ENCODE data around the gene CFAP43. TPM values are rescaled to one million over a fixed set of nuclear protein-coding genes. Genes with fewer than 3 reads are reported as not detected.
A peak's percentile ranks its signal among the peaks of the same experiment; 100 is the strongest.

The CFAP43 gene
- total RNA-seq, 1 donor from 2014 or later: not detected

DNA sequence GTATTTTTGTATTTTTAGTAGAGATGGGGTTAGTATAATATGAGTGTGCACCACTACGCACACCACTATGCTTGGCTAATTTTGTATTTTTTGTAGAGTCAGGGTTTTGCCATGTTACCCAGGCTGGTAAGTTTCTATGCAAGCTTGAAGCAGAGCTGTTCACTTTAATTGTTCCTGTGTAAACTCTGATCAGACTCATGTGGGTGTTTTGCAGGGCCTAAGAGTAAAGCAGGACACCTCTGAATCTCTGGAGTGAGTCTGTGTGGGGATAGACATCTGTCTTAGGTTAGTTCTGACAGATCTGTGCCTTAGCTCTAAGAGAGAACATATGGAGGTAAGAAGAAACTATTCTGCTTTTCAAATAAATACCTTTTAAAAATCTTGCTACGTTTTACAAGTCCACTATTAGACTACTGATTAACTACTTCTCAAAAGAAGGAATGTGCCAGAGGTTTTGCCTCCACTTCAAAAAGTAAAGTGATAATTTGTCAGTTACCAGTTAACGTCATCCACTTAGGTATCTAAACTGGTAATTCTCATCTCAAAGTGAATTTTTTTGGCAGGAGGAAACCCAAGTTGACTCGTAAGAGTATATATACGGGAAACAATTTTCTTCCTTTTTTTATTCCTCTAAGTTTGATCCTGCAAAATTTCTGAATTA lies 147.6 kb downstream of the CFAP43 start:
- peaks cover 4% of the 10 kb centered on the region for H3K27me3 Mint-ChIP-seq (ENCODE audit: unreplicated experiment)
- no peak overlapping the region for H3K4me3 Mint-ChIP-seq (ENCODE audit: unreplicated experiment)
- no peak for DNase-seq (ENCODE audit: extremely low spot score, unreplicated experiment)
- H3K27ac Mint-ChIP-seq (ENCODE audit: unreplicated experiment): no peak overlapping the region
- TF ChIP-seq, protein P1, sequence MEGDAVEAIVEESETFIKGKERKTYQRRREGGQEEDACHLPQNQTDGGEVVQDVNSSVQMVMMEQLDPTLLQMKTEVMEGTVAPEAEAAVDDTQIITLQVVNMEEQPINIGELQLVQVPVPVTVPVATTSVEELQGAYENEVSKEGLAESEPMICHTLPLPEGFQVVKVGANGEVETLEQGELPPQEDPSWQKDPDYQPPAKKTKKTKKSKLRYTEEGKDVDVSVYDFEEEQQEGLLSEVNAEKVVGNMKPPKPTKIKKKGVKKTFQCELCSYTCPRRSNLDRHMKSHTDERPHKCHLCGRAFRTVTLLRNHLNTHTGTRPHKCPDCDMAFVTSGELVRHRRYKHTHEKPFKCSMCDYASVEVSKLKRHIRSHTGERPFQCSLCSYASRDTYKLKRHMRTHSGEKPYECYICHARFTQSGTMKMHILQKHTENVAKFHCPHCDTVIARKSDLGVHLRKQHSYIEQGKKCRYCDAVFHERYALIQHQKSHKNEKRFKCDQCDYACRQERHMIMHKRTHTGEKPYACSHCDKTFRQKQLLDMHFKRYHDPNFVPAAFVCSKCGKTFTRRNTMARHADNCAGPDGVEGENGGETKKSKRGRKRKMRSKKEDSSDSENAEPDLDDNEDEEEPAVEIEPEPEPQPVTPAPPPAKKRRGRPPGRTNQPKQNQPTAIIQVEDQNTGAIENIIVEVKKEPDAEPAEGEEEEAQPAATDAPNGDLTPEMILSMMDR (IDR thresholded peaks at IDR 0.05): no peak
- no peaks in the 10 kb centered on the region for H3K36me3 Mint-ChIP-seq (ENCODE audit: unreplicated experiment)
- H3K4me1 Mint-ChIP-seq (ENCODE audit: unreplicated experiment): no peaks in the 10 kb centered on the region
- H3K9me3 Mint-ChIP-seq (ENCODE audit: unreplicated experiment): no peaks in the 10 kb centered on the region

DNA sequence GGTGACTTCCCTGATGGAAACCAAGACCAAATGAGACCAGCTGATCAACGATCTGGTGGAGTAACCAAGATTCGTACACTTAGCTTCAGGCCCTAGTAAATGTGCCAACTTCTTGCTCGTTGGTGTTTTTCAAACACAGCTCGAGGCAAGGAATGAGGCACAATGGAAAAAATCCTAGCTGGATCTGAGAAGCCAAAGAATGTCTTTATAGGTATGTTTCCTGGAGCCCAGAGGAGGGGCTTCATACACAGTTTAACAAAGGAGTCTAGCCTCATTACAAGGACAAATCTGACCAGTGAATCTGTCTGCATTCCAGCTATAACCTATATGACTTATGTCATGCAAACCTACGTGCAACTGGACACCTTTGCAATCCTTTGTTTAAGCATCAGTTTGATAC lies 150.2 kb downstream of the CFAP43 start:
- DNase-seq (ENCODE audit: extremely low spot score, unreplicated experiment): no peak
- TF ChIP-seq, protein P1 (IDR thresholded peaks at IDR 0.05): no peak
- no peak overlapping the region for H3K27ac Mint-ChIP-seq (ENCODE audit: unreplicated experiment)
- H3K4me3 Mint-ChIP-seq (ENCODE audit: unreplicated experiment): no peak overlapping the region
- H3K9me3 Mint-ChIP-seq (ENCODE audit: unreplicated experiment): no peaks in the 10 kb centered on the region
- no peaks in the 10 kb centered on the region for H3K36me3 Mint-ChIP-seq (ENCODE audit: unreplicated experiment)
- no peaks in the 10 kb centered on the region for H3K4me1 Mint-ChIP-seq (ENCODE audit: unreplicated experiment)
- H3K27me3 Mint-ChIP-seq (ENCODE audit: unreplicated experiment): peaks cover 8% of the 10 kb centered on the region

DNA sequence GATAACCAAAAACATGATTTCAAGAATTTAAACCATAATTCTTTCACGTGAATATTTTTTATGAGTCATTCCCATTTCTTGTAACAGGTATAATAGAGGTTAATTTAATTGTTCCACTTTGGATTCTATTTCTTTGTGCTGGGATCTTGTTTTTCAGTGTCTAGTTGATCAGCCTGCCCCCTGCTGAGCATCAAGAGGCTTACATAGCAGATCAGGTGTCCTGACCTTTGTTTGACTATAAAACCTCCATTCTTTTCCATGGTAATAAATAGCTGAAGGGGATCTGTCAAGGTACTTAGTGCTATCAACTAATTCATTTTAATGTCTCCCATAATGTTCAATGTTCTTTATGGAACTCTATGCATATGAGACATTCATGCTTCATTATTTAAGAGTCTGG lies 151.4 kb downstream of the CFAP43 start:
- Mint-ChIP-seq H3K27ac (ENCODE audit: unreplicated experiment) (no peak overlapping the region), H3K4me1 (ENCODE audit: unreplicated experiment) (no peaks in the 10 kb centered on the region), H3K36me3 (ENCODE audit: unreplicated experiment) (no peaks in the 10 kb centered on the region), H3K9me3 (ENCODE audit: unreplicated experiment) (no peaks in the 10 kb centered on the region), H3K27me3 (ENCODE audit: unreplicated experiment) (peaks cover 8% of the 10 kb centered on the region), H3K4me3 (ENCODE audit: unreplicated experiment) (no peak overlapping the region)
- TF ChIP-seq, protein P1 (IDR thresholded peaks at IDR 0.05): peak; percentile 15
- no peak for DNase-seq (ENCODE audit: extremely low spot score, unreplicated experiment)

Small RNAs within 50 kb of the gene (microRNA-seq; reads per million reads assigned to microRNA genes)
- 1.6 reads per million for gene MIR4482 (ENCODE audit: unreplicated experiment)
- not detected for gene MIR609 (ENCODE audit: unreplicated experiment)

Other genes with a start within 250 kb of the CFAP43 start
- gene COL17A1, start 146.5 kb downstream of the CFAP43 start, total RNA-seq: not detected in 2 replicates
- 7.0 and 7.9 TPM in 2 replicates for gene SFR1, start 110.2 kb downstream of the CFAP43 start, total RNA-seq
- gene GSTO1, start 22.5 kb upstream of the CFAP43 start, total RNA-seq: 71.8 and 77.4 TPM in 2 replicates
- 0.31 and 0.54 TPM in 2 replicates for gene GSTO2, start 36.8 kb upstream of the CFAP43 start, total RNA-seq
- 15.5 and 17.5 TPM in 2 replicates for gene ITPRIP, start 106.1 kb upstream of the CFAP43 start, total RNA-seq
- 0.16 and 0.29 TPM in 2 replicates for gene CFAP58, start 121.5 kb upstream of the CFAP43 start, total RNA-seq